GM18498 (cell line): ENCODE results near the gene ADCK2.
"Not testable (repeated sequence)": the region's sequence is repeated elsewhere in the genome, so short reads cannot be mapped to it uniquely, and the experiment has no call there.

Source experiments
- ATAC-seq: cut with Tn5 transposase; IDR thresholded peaks from one replicate; pipeline ENCODE4 v1.9.1; 2021; ENCODE audit warnings: mild to moderate bottlenecking, moderate library complexity; ENCODE audit not compliant: unreplicated experiment

The ADCK2 gene, protein sequence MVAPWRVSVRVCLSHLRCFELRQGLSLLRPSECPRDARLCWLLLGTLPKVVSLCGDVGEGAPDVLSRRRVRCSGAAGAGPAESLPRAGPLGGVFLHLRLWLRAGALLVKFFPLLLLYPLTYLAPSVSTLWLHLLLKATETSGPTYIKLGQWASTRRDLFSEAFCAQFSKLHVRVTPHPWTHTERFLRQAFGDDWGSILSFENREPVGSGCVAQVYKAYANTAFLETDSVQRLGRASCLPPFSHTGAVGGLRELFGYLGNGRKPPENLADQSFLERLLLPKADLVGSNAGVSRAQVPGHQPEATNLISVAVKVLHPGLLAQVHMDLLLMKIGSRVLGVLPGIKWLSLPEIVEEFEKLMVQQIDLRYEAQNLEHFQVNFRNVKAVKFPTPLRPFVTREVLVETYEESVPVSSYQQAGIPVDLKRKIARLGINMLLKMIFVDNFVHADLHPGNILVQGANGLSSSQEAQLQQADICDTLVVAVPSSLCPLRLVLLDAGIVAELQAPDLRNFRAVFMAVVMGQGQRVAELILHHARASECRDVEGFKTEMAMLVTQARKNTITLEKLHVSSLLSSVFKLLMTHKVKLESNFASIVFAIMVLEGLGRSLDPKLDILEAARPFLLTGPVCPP

DNA sequence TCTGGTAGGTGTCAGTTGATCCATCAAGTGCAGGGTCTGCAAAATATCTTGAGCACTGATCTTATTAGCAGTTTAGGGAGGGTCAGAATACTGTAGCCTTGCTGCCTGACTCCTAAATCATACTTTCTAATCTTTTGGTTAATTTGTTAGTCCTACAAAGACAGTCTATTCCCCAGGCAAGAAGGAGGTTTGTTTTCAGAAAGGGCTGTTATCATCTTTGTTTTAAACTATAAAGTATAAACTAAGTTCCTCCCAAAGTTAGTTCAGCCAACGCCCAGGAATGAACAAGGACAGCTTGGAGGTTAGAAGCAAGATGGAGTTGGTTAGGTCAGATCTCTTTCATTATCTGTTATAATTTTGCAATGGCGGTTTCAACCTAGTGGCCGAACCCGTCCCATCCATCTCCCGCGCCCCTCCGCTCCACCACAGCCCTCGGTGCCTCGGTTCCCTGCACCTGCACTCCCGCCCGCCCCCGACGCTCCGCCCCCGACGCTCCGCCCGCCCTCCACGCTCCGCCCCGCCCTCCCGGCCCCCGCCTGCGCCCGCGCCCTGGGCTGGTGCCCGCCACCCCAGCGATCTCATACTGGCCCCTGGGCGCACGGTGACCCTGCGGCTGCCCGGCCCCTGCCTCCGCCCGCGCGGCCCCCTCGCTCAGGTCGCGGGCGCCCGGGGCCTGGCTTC lies at the start of gene ADCK2:
ADCK2 (plus strand) TSS at position 564 of the 681 bp plus-strand sequence. CDS start 386 bp downstream, outside the sequence.
- peak; percentile 69 for ATAC-seq

DNA sequence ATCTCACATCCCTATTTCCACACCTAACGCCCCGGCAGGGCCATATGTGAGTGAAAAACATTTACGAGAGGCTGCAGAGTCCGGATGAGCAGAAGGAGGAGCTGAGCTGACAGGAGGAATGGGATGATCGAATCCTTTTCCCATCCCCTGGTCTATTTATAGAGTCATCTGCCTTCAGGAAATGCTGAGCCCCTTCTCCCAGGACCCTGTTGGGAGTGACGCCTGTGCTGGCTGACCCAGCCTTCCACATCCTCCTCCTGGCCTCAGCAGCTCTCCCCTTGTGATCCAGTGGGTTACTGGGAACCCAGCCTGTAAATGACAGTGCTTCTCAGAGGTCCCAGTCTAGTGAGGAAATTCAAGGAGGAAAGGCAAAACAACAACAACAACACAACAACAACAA lies 48.8 kb upstream of the ADCK2 start:
- no peak for ATAC-seq

- ATAC-seq: no peak
Observed at GRCh38 chr7:140624392-140625191, 48.2 kb upstream of the ADCK2 start.

GRCh38 chr7:140625192-140625558 lies 47.6 kb upstream of the ADCK2 start:
- not testable (repeated sequence) for ATAC-seq

- no peak for ATAC-seq
Observed at GRCh38 chr7:140625908-140626868, 46.6 kb upstream of the ADCK2 start.

GRCh38 chr7:140631021-140631420 lies 41.7 kb upstream of the ADCK2 start:
- ATAC-seq: no peak

- ATAC-seq: no peak
Observed at GRCh38 chr7:140631602-140632001, 41.1 kb upstream of the ADCK2 start.

- no peak for ATAC-seq
Observed at GRCh38 chr7:140635345-140635744, 37.4 kb upstream of the ADCK2 start.

DNA sequence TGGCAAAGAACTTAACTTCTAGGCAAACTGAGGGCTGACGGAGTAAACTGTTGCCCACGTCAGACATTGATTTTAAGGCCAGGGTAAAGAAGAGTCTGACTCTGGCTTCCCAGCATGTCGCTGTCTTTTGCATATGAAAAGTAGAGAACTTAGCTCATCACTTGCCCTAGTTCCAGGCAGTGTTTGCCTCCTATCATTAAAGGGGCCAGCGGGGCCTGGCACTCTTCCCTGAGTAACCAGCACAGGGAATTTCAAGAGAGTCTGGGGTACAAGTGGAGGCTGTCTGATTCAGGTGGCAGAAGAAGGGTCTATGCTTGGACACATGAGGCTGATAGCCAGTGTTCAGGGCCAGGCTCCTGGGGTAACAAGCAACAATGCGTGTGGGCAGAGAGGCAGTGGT lies 36.9 kb upstream of the ADCK2 start:
- ATAC-seq: no peak

- no peak for ATAC-seq
Observed at GRCh38 chr7:140637400-140637799, 35.3 kb upstream of the ADCK2 start.

- no peak for ATAC-seq
Observed at GRCh38 chr7:140638173-140638791, 34.5 kb upstream of the ADCK2 start.

GRCh38 chr7:140639366-140640053 lies 33.2 kb upstream of the ADCK2 start:
- no peak for ATAC-seq

DNA sequence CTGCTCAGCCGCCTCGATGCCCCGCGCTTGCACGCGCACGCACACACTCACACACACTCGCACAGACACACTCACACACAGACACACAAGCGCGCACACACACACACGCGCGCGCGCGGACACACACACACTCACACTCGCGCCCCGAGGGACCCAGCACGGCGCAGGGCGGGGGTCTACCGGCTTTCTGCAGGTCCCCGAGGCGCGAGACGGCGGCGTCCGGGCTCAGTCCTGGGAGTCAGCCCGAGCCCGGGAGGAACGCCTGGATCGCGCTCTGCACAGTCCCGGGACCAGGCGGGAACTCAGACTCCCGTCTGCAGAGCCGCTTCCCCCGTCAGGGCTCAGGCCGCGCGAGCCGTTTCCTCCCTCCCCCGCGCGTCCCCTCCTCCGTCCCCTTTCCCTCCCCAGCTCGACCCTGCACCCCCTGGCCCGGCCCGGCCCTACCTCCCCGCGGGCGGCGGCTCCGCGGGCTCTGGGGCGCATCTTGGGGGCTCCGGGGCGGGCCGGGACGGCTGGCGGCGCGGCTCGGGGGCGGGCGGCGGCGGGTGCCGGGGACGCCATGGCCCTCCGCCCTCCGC lies 32.6 kb upstream of the ADCK2 start:
- no peak for ATAC-seq

DNA sequence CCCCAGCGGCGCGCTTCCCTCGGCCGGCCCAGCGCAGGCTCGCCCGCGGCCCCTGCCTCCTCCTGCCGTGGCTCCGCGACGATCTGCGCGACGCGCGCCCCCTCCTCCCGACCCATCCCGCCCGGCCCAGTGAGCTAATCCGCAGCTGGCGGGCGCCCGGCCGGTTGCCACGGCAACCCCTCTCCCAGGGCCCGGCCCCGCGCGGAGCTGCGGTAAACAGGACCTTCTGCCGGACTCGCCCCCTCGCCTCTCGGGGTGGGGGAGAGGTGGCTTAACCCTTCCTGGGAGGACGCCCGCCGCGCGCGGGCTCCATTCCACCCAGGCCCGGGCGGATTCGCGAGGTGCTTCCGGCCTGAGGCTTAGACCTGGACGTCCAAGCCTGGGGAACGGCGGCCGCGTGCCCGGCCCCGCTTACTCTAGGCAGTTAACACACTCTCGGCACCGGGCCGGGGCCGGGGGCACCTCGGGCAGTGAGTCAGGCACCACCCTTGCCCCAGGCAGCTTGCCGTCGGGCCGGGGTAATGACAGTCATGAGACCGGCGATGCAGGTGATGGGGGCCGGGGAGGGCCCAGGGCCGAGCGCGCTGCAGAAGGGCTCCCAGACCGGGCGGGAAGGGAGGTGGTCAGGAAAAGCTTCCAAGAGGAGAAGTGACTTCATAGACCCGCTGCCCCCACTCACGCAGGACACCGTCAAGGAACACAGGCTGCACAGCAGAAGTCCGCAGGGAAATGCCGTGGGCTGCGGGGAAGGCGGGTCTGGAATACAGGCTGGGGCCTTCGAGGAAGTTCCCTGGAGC lies 31.8 kb upstream of the ADCK2 start, which contains the start of gene DENND2A:
DENND2A (minus strand) TSS at position 87 of the 797 bp plus-strand sequence. CDS start 38,416 bp downstream, outside the sequence.
- no peak for ATAC-seq

GRCh38 chr7:140641524-140642195 lies 31.1 kb upstream of the ADCK2 start:
- no peak for ATAC-seq

DNA sequence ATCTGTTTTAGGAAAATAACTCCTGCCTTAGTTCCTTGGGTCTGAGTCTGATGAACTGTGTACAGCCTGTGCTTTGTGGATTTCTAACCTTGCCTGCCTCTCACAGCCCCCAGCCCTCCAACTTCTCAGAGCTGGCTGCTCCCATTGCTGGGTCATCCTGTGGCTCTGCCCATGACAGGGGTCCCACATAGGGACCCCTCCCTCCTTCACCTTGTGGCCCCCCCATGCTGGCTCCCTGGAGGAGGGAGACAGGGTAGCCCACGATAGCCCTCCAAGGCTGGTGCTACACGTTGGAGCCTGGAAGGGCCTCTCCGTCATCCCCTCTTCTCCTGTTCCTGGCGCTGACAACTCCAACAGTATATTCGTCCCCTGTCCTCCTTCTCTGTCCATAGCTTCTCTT lies 29.3 kb upstream of the ADCK2 start:
- ATAC-seq: no peak

DNA sequence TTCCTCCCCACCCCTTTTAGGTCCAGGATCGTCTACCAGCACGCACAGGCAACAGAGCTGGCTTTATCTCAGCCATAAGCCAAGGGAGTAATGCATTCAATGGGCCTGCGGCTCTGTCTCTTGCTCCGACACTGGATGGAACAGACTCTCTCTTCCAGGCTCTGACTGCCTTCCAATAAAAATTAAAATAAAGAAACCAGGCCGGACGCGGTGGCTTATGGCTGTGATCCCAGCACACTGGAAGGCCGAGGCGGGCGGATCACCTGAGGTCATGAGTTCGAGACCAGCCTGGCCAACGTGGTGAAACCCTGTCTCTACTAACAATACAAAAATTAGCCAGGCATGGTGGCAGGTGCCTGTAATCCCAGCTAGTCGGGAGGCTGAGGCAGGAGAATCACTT lies 28.0 kb upstream of the ADCK2 start:
- ATAC-seq: not testable (repeated sequence)
